ENCODE results near the gene AKAP9.
A peak's percentile ranks its signal among the peaks of the same experiment; 100 is the strongest.
"Not testable (repeated sequence)": the region's sequence is repeated elsewhere in the genome, so short reads cannot be mapped to it uniquely, and the experiment has no call there.

AKAP9 gene

DNA sequence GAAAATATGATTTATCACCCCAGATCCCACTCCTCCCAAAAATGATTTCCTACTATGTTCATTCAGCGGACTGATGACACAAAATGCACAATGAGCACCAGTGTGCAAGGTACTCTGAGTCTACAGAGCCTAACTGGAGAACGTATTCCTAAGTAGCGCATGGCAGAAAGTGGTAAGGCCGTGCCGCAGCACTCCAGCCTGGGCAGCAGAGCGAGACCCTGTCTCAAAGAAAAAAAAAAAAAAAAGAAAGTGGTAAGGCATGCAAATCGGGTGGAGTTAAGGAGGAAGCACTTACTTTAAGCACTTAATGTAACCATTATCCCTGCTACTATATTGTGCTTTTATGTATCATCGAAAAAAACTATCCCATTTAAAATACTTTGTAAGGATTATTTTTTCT is 168.2 kb downstream of the AKAP9 start:
- Histone ChIP-seq H3K27ac (no peak overlapping the region), H3K4me3 (no peak overlapping the region)

- Histone ChIP-seq H3K27ac (no peak overlapping the region), H3K4me3 (no peak overlapping the region)
These were observed 170.2 kb downstream of the AKAP9 start for GRCh38 chr7:92110857-92111256.

DNA sequence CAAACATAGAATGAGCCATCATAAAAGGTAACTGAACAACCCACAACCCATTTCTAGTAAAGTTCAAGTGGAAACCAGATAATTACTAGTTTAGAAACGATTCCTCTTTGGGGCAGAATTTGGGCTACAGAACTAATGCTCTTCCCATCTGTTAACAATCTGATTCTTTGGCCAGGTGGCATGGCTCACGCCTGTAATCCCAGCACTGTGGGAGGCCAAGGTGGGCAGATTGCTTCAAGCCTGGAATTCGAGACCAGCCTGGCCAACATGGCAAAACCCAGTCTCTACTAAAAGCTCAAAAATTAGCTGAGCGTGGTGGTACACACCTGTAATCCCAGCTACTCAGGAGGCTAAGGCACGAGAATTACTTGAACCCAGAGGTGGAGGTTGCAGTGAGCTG is 175.2 kb downstream of the AKAP9 start:
- Histone ChIP-seq H3K4me3 (no peak overlapping the region), H3K27ac (no peak overlapping the region)

GRCh38 chr7:92116949-92117348 is 176.3 kb downstream of the AKAP9 start:
- Histone ChIP-seq H3K27ac (no peak overlapping the region), H3K4me3 (no peak overlapping the region)

DNA sequence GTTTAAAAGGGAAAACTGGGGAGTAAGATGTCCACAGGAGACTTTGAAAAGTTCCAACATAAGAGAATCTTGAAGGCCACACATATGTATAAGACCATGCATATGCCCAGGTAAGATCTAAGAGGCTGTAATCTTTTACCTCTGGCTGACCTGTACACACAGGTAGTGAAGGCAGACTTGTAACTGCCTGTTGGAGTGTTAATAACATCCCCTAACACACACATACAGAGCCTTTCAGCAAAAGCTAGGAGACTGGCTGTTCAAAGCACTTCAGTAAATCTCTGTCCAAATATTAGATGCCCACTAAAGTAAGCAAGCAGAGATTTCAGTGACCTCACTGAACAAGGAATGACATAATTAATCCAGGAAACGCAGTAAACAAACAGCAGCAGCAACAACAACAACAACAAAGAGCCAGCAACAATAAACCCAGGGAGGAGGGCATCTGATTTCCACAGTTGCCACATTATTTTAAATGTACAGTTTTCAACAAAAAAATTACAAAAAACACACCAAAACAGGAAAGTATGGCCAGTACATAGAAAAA is 178.6 kb downstream of the AKAP9 start:
- Histone ChIP-seq H3K27ac (no peak overlapping the region), H3K4me3 (no peak overlapping the region)

DNA sequence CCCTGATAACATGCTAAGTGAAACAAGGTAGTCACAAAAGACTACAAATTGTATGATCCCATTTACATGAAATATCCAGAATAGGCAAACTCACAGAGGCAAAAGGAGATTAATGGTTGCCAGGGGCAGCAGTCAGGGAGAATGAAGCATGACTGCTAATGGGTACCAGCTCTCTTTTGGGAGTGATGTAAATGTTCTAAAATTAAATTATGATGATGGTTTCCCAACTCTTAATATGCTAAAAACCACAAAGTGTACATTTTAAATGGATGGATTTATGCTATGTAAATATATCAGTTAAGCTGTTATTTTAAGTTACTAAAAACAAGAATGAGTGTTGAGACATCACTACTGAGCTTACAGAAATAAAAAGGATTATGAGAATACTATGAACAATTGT is 181.0 kb downstream of the AKAP9 start:
- H3K4me3 ChIP-seq: no peak overlapping the region

DNA sequence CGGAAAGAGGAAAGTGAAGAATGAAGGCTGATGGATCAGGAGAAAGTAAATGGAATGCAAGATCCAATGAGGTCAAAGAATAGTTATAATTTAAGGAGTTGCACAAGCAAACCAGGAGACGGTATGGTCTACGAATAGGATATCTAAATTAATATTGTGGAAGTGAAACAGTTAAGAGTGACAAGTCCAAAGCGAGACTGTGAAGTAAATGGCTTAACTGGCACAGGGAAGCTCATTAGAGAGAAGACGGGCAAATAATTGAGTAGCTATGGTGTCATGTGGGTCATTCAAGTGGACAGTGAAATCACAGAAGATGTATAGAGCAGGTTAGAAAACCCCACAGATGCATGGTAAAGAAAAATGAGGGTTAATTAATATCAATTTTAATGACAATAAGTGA is 190.4 kb downstream of the AKAP9 start:
- no peak overlapping the region for H3K27ac ChIP-seq
- no peak overlapping the region for H3K4me3 ChIP-seq

More for the DNA sequence above, 181.0 kb downstream of the AKAP9 start:
- no peak overlapping the region for H3K27ac ChIP-seq

DNA sequence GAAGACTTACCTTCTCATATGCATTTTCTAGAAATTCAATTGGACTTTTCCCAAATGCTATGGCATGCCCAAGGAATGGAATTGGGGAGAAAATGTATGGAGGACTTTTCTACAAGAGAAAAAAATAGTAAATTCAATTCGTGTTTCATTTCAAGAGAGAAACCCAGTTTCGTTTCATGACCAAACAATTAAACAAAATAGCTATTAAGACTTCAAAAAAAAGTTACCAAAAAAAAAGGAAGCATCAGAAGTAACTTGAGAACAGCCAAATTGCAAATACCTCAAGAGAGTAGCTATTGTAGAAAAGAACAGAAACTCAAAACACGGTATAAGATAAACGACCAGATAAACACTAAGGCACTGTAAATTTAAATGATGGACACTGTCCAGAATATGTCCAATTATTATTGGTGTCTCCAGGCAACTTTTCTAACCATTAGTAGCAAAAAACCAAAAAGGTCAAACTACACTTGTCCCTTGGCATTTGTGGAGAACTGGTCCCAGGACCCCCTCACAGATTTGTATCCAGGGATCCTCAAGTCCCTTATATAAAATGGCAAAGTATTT is 191.2 kb downstream of the AKAP9 start:
- no peak overlapping the region for H3K27ac ChIP-seq
- no peak overlapping the region for H3K4me3 ChIP-seq

DNA sequence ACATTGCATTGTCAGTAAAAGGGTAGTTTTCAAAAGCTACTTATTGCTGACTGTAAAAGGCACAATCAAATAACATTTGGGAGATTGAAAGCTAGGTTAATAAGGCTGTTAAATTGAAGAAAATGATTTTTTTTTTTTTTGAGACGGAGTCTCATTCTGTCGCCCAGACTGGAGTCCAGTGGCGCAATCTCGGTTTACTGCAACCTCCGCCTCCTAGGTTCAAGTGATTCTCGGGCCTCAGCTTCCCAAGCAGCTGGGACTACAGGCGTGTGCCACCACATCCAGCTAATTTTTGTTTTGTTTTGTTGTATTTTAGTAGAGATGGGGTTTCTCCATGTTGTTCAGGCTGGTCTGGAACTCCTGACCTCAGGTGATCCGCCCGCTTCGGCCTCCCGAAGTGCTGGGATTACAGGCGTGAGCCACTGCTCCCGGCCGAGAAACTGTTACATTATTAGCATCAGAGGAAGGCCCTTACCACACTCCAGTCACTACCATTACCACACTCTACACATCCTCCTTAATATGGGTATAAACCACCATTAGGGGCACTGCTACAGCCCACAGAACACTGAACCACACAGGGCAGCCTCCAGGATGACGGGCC is 192.6 kb downstream of the AKAP9 start:
- Histone ChIP-seq H3K4me3 (peak overlapping the region; percentile 74 to 98 (median 90)), H3K27ac (peak overlapping the region in 16 of 21 experiments; percentile 88 to 98 (median 95))

GRCh38 chr7:92133737-92134270 is 193.1 kb downstream of the AKAP9 start:
- H3K4me3 ChIP-seq: peak overlapping the region; percentile 74 to 98 (median 90)
- peak overlapping the region; percentile 72 to 98 (median 95) for H3K27ac ChIP-seq

DNA sequence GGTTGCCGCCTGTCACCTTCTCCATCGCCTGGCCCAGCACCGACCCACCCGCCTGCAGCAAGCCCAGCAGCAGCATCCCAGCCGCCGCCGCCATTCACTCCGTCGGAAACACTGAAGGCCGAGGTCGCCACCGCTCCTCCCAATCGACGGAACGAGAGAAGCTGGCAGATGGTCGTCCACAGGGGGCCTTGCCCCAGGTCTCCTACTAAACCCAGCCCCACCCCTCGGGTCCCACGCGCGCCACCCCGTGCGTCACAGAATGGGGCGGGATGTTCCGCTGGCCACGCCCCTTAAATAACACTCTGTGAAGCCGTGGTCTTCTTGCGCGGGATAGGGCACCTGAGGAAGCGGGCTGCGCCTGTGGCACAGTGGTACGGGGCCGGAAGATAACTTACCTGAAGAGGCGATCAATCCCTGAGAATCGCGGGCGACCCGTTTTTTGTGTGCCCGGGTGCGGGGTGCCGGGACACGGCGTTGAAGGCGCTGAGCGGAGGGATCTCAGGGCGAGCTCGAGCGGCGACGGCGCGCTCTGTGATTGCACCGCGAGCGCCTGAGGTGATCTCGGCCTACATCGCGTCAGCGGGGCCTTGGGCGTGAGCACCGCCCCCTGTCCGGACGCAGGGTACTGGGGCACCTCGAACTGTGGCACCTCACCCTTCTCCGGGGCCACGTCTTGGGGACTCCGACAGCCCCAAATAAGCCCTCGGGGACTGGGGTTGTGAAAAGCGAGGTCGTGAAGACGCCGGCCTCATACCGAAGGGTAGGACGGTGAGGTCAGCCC is 193.8 kb downstream of the AKAP9 start, which contains the start of gene CYP51A1:
CYP51A1 (minus strand) TSS at position 207 of the 781 bp plus-strand sequence; CDS start at position 94, 113 bp downstream.
- Histone ChIP-seq H3K27ac (peak within 1 kb of the TSS; percentile 72 to 98 (median 95)), H3K4me3 (peak within 1 kb of the TSS; percentile 74 to 98 (median 90))

GRCh38 chr7:92135052-92135889 is 194.6 kb downstream of the AKAP9 start:
- peak overlapping the region; percentile 74 to 98 (median 90) for H3K4me3 ChIP-seq

DNA sequence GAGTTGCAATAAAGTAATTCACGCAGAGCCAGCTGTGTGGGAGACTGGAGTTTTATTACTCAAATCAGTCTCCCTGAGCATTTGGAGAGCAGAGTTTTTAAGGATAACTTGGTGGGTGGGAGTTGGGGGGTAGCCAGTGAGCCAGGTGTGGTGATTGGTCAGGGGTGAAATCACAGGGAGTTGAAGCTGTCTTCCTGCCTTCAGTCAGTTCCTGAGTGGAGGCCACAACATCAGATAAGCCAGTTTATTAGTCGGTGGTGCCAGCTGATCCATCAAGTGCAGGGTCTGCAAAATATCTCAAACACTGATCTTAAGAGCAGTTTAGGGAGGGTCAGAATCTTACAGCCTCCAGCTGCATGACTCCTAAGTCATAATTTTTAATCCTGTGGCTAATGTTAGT is 196.9 kb downstream of the AKAP9 start:
- Histone ChIP-seq H3K27ac (no peak overlapping the region), H3K4me3 (no peak overlapping the region)

More at GRCh38 chr7:92135052-92135889, 194.6 kb downstream of the AKAP9 start:
- peak overlapping the region; percentile 72 to 98 (median 95) for H3K27ac ChIP-seq

GRCh38 chr7:92141161-92141560 is 200.5 kb downstream of the AKAP9 start:
- H3K27ac ChIP-seq: no peak overlapping the region
- no peak overlapping the region for H3K4me3 ChIP-seq

- not testable (repeated sequence) for H3K27ac ChIP-seq, H3K4me3 ChIP-seq
These were observed 202.1 kb downstream of the AKAP9 start for GRCh38 chr7:92142791-92143190.

DNA sequence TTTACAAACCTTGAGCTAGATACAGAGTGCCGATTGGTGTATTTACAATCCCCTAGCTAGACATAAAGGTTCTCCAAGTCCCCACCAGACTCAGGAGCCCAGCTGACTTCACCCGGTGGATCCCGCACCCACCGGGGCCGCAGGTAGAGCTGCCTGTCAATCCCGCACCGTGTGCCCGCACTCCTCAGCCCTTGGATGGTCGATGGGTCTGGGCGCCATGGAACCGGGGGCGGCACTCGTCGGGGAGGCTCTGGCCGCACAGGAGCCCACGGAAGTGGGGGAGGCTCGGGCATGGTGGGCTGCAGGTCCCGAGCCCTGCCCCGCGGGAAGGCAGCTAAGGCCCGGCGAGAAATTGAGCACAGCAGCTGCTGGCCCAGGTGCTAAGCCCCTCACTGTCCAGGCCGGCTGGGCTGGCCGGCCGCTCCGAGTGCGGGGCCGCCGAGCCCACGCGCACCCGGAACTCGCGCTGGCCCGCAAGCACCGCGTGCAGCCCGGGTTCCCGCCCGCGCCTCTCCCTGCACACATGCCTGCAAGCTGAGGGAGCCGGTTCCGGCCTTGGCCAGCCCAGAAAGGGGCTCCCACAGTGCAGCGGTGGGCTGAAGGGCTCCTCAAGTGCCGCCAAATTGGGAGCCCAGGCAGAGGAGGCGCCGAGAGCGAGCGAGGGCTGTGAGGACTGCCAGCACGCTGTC is 202.7 kb downstream of the AKAP9 start:
- not testable (repeated sequence) for H3K27ac ChIP-seq, H3K4me3 ChIP-seq

- Histone ChIP-seq H3K27ac (no peak overlapping the region), H3K4me3 (no peak overlapping the region)
These were observed 209.1 kb downstream of the AKAP9 start for GRCh38 chr7:92149736-92150239.

GRCh38 chr7:92150450-92151017 is 209.9 kb downstream of the AKAP9 start:
- no peak overlapping the region for H3K4me3 ChIP-seq
- no peak overlapping the region for H3K27ac ChIP-seq

All from skin epidermis (tissue), 12 donors.